Fibroblast of lung (primary cell): ENCODE data around the gene RGS10. TPM values are rescaled to one million over a fixed set of nuclear protein-coding genes. Genes with fewer than 3 reads are reported as not detected.

Source experiments
- DNase-seq, 2 donors: peaks; one replicate each; pipeline versions ENCODE4 v3.0.0 to v3.0.0-alpha.2; 2010; ENCODE audit warnings: low read depth in 2 of 2
- H2AFZ ChIP-seq: 2 replicates; pipeline ENCODE4 v1.5.1; 2012; ENCODE audit warnings: low read length, control low read depth, inconsistent platforms
- H3K27ac ChIP-seq: 2 replicates; pipeline ENCODE4 v1.5.1; 2011; ENCODE audit warnings: low read length, control low read depth; ENCODE audit not compliant: insufficient read depth
- H3K27me3 ChIP-seq: 2 replicates; pipeline ENCODE4 v1.5.1; 2011; ENCODE audit warnings: mild to moderate bottlenecking, low read length; ENCODE audit not compliant: control insufficient read depth, insufficient read depth
- H3K36me3 ChIP-seq: 2 replicates; pipeline ENCODE4 v1.5.1; 2011; ENCODE audit warnings: low read length; ENCODE audit not compliant: control insufficient read depth, insufficient read depth
- H3K4me1 ChIP-seq: 2 replicates; pipeline ENCODE4 v1.5.1; 2011; ENCODE audit warnings: low read length; ENCODE audit not compliant: control insufficient read depth, insufficient read depth; ENCODE audit errors: extremely low read depth
- H3K4me2 ChIP-seq: 2 replicates; pipeline ENCODE4 v1.5.1; 2011; ENCODE audit warnings: low read length, control low read depth; ENCODE audit not compliant: insufficient read depth; ENCODE audit errors: extremely low read depth
- H3K4me3 ChIP-seq, 4 experiments: fragments of 200-600 bp in 1 of 4; sonication (generic) in 1 of 4; replicated peaks in 1 of 4; 2 replicates each; pipeline ENCODE4 v1.5.1; 2011 to 2016; ENCODE audit warnings: low read length in 4 of 4, low read depth in 3 of 4, mild to moderate bottlenecking in 3 of 4, control low read depth in 2 of 4, inconsistent platforms in 1 of 4, mixed read lengths in 1 of 4; ENCODE audit not compliant: insufficient read depth in 1 of 4; ENCODE audit errors: control extremely low read depth in 1 of 4
- H3K79me2 ChIP-seq: 2 replicates; pipeline ENCODE4 v1.5.1; 2012; ENCODE audit warnings: mild to moderate bottlenecking, low read length, inconsistent platforms; ENCODE audit not compliant: control insufficient read depth, insufficient read depth
- H3K9ac ChIP-seq: 2 replicates; pipeline ENCODE4 v1.5.1; 2011; ENCODE audit warnings: mild to moderate bottlenecking, low read length, control low read depth; ENCODE audit not compliant: insufficient read depth
- H3K9me3 ChIP-seq: 2 replicates; pipeline ENCODE4 v1.5.1; 2012; ENCODE audit warnings: low read depth, low read length; ENCODE audit not compliant: control insufficient read depth, insufficient read depth
- H4K20me1 ChIP-seq: 2 replicates; pipeline ENCODE4 v1.5.1; 2011; ENCODE audit warnings: low read length; ENCODE audit not compliant: control insufficient read depth, insufficient read depth; ENCODE audit errors: extremely low read depth
- EZH2 ChIP-seq: IDR thresholded peaks from 2 replicates; pipeline ENCODE4 v1.5.1; 2012; ENCODE audit warnings: low read length, control low read depth, mild to moderate bottlenecking; ENCODE audit errors: missing control alignments
- polyA minus RNA-seq: library from RNA; depleted of rRNA, polyadenylated mRNA; stranded (reverse); fragments of >200 nt; gene quantifications from 2 replicates; pipeline ENCODE4 v1.2.3, GENCODE V29; 2011; ENCODE audit warnings: low replicate concordance
- polyA plus RNA-seq, 2 donors: library from polyadenylated mRNA; depleted of rRNA in 1 of 2; stranded (reverse) in 1 of 2; unstranded in 1 of 2; fragments of >200 nt; gene quantifications; 2 replicates each; pipeline ENCODE4 v1.2.1, GENCODE V29; 2011 to 2012; ENCODE audit warnings: missing spikeins in 1 of 2
- total RNA-seq: library from RNA; depleted of rRNA; stranded (reverse); fragments of >200 nt; gene quantifications from 2 replicates; pipeline ENCODE4 v1.2.1, GENCODE V29; 2014
- TF ChIP-seq, protein P1 (sequence below), 2 donors: IDR thresholded peaks in 1 of 2; conservative IDR thresholded peaks in 1 of 2; 1 replicate in 1 of 2; 2 replicates in 1 of 2; pipeline ENCODE4 v1.5.1; 2011 to 2012; ENCODE audit warnings: low read length in 2 of 2, control low read depth in 1 of 2, inconsistent platforms in 1 of 2, low read depth in 1 of 2, mild to moderate bottlenecking in 1 of 2

Gene RGS10, protein sequence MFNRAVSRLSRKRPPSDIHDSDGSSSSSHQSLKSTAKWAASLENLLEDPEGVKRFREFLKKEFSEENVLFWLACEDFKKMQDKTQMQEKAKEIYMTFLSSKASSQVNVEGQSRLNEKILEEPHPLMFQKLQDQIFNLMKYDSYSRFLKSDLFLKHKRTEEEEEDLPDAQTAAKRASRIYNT
- total RNA-seq (50.9 and 67.8 TPM in 2 replicates), polyA plus RNA-seq (89.4 and 103 TPM in 2 replicates), polyA minus RNA-seq (0.59 and 3.7 TPM in 2 replicates)
- 88.1 and 111 TPM in 2 replicates for polyA plus RNA-seq (2012)

DNA sequence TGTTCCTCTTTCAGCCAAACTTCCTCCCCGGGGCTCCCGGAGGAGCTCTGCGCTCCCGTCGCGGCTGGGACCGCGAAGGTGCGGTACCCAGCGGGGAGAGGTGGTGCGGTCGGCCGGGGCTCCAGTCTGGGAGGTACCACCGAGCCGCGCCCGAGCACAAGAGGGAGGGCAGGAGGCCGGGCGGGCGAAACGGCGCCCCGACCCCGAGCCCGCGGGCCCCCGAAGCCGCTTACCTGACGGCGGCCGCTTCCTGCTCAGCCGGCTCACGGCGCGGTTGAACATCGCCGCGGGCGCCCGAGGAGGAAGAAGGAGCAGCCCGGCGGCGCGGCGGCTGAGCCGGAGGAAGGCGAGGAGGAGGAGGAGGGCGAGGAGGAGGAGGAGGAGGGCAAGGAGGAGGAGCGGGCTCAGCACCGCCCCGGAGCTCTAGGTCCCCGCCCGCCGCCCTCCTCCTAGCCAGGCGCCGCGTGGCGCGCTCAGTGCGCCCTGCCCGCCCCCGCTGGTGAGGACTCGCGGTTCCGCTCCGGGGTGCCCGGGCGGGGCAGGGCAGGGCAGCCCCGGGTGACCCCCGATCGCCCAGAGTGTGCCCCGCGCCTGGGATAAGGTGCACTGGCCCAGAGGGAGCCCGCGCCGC is at the start of gene RGS10:
Gene RGS10 (minus strand): TSS at position 363 of the 631 bp plus-strand sequence. CDS start 81 bp downstream, at position 282.
- TF ChIP-seq, protein P1, sequence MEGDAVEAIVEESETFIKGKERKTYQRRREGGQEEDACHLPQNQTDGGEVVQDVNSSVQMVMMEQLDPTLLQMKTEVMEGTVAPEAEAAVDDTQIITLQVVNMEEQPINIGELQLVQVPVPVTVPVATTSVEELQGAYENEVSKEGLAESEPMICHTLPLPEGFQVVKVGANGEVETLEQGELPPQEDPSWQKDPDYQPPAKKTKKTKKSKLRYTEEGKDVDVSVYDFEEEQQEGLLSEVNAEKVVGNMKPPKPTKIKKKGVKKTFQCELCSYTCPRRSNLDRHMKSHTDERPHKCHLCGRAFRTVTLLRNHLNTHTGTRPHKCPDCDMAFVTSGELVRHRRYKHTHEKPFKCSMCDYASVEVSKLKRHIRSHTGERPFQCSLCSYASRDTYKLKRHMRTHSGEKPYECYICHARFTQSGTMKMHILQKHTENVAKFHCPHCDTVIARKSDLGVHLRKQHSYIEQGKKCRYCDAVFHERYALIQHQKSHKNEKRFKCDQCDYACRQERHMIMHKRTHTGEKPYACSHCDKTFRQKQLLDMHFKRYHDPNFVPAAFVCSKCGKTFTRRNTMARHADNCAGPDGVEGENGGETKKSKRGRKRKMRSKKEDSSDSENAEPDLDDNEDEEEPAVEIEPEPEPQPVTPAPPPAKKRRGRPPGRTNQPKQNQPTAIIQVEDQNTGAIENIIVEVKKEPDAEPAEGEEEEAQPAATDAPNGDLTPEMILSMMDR (conservative IDR thresholded peaks at IDR 0.05 in 1 of 2, IDR thresholded peaks at IDR 0.05 in 1 of 2; ENCODE audit: low read depth in 1 of 2, low read length in 2 of 2): no peak
- TF ChIP-seq EZH2: no peak
- Histone ChIP-seq H3K79me2 (peaks cover 40% of the 10 kb centered on the region), H4K20me1 (no peaks in the 10 kb centered on the region), H3K4me2 (peak within 1 kb of the TSS; percentile 95), H3K4me3 (peak within 1 kb of the TSS; percentile 60 to 87 (median 64)), H3K4me1 (peaks cover 11% of the 10 kb centered on the region), H3K27me3 (no peaks in the 10 kb centered on the region), H3K9me3 (no peaks in the 10 kb centered on the region), H2AFZ (peak within 1 kb of the TSS; percentile 48), H3K27ac (peak within 1 kb of the TSS; percentile 1), H3K9ac (peak within 1 kb of the TSS; percentile 65), H3K36me3 (no peaks in the 10 kb centered on the region)
- DNase-seq: peak; percentile 74 to 84

- no peak overlapping the region for H3K27ac ChIP-seq
- H4K20me1 ChIP-seq: peaks cover 11% of the 10 kb centered on the region
- peaks cover 5% of the 10 kb centered on the region for H3K36me3 ChIP-seq
- H3K4me1 ChIP-seq: peaks cover 1% of the 10 kb centered on the region
- no peak overlapping the region for H3K9ac ChIP-seq
- no peak for DNase-seq
- H3K79me2 ChIP-seq: peaks cover 92% of the 10 kb centered on the region
- no peaks in the 10 kb centered on the region for H3K9me3 ChIP-seq
- H3K4me2 ChIP-seq: no peak overlapping the region
- no peak overlapping the region for H2AFZ ChIP-seq
- no peak overlapping the region for H3K4me3 ChIP-seq
- no peak for TF ChIP-seq EZH2
- TF ChIP-seq, protein P1 (conservative IDR thresholded peaks at IDR 0.05 in 1 of 2, IDR thresholded peaks at IDR 0.05 in 1 of 2; ENCODE audit: low read depth in 1 of 2, low read length in 2 of 2): no peak
- H3K27me3 ChIP-seq: no peaks in the 10 kb centered on the region
These were observed 45.6 kb upstream of the RGS10 start for GRCh38 chr10:119588071-119588470.

GRCh38 chr10:119578355-119578754 is 35.8 kb upstream of the RGS10 start:
- no peaks in the 10 kb centered on the region for H3K27me3 ChIP-seq
- H3K36me3 ChIP-seq: peaks cover 4% of the 10 kb centered on the region
- no peak overlapping the region for H3K27ac ChIP-seq
- peaks cover 2% of the 10 kb centered on the region for H3K4me1 ChIP-seq
- DNase-seq: no peak
- peaks cover 10% of the 10 kb centered on the region for H3K79me2 ChIP-seq
- H4K20me1 ChIP-seq: no peaks in the 10 kb centered on the region
- no peak overlapping the region for H2AFZ ChIP-seq
- no peak overlapping the region for H3K4me3 ChIP-seq
- no peak overlapping the region for H3K9ac ChIP-seq
- H3K9me3 ChIP-seq: no peaks in the 10 kb centered on the region
- no peak overlapping the region for H3K4me2 ChIP-seq
- TF ChIP-seq, protein P1 (conservative IDR thresholded peaks at IDR 0.05 in 1 of 2, IDR thresholded peaks at IDR 0.05 in 1 of 2; ENCODE audit: low read depth in 1 of 2, low read length in 2 of 2): no peak
- TF ChIP-seq EZH2: no peak
